GM21526 (cell line): Measurements from ENCODE around the gene FHL3.
A peak's percentile ranks its signal among the peaks of the same experiment; 100 is the strongest.
"Not testable (repeated sequence)": the region's sequence is repeated elsewhere in the genome, so short reads cannot be mapped to it uniquely, and the experiment has no call there.

Experiments used
- ATAC-seq: cut with Tn5 transposase; IDR thresholded peaks from one replicate; pipeline ENCODE4 v1.9.1; 2021; ENCODE audit warnings: moderate library complexity; ENCODE audit not compliant: unreplicated experiment, low FRiP score

The FHL3 gene

DNA sequence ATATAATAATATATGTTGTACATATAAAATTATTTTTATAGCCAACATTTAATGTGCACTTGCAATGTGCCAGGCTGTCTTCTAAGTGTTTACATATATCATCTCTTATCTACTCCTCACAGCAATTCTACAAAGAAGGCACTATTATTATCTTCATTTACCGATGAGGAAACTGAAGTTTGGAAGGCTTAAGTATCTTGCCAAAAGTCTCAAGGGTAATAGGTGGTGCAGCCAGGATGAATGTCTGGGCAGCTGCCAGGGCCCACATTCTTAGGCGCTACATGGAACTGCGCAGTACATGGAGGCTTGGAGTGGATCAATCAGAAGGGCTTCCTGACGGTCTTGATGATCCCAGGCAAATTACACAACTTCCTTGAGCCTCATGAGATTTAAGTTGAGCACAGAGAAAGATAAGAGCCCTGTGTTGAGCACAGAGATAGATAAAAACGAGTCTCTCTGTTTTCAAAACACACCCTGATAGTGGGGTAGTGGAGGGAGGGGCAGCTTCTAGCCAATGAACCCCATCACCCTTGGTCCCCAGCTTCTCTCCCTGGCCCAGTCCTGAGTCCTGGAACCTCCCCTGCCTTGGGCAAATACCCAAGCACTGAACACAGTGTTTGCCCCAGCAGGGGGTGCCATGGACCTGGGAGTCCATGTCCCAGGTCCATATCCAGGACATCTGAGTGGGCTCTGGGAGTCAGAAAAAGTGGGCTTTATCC, 32.1 kb upstream of the FHL3 start:
- no peak for ATAC-seq

DNA sequence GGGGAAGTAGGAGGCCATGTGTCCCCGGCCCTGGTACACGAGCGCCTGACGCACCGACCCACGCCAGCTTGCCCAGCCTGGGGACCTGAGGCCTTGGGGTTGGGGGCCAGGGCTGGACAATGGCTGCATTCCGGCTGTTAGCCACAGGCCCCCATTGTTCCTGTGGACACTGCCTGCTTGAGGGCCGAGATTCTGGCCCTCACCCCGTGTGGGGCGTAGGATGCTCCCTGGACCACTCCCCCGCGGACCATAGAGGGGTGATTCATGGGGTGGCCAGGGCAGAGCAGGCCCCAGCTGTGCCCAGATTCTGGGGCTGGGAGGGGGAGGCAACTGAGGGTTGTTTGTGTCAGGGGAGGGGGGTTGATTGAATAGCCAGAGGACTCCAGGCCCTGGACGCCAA, 29.6 kb upstream of the FHL3 start:
- no peak for ATAC-seq

DNA sequence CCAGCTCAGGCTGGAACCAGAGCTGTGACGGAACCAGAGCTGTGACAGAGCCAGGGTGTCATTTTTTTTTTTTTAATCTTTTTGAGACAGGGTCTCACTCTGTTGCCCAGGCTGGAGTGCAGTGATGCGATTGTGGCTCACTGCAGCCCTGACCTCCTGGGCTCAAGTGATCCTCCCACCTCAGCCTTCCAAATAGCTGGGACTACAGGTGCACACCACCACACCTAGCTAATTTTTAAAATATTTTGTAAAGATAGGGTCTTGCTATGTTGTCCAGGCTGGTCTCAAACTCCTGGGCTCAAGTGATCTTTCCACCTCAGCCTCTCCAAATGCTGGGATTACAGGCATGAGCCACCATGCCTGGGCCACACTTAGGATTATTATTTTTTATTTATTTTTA, 27.7 kb upstream of the FHL3 start:
- ATAC-seq = not testable (repeated sequence)

DNA sequence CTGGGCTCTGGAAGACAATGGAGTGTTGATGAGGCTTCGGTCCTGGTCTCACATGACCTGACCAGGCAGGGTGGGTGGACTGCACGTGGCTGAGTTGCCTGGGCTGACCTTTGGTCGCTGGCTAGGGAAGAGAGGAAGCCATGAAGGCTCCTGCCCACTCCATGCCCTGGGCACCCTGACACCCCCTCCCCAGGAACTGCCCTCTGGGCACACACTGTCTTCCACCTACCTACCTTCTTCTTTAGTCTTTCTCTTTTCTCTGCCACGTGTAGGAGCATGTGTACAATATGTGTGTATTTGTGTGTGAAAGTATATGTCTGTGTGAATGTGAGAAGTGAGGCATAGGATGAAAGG, 26.2 kb upstream of the FHL3 start:
- no peak for ATAC-seq

DNA sequence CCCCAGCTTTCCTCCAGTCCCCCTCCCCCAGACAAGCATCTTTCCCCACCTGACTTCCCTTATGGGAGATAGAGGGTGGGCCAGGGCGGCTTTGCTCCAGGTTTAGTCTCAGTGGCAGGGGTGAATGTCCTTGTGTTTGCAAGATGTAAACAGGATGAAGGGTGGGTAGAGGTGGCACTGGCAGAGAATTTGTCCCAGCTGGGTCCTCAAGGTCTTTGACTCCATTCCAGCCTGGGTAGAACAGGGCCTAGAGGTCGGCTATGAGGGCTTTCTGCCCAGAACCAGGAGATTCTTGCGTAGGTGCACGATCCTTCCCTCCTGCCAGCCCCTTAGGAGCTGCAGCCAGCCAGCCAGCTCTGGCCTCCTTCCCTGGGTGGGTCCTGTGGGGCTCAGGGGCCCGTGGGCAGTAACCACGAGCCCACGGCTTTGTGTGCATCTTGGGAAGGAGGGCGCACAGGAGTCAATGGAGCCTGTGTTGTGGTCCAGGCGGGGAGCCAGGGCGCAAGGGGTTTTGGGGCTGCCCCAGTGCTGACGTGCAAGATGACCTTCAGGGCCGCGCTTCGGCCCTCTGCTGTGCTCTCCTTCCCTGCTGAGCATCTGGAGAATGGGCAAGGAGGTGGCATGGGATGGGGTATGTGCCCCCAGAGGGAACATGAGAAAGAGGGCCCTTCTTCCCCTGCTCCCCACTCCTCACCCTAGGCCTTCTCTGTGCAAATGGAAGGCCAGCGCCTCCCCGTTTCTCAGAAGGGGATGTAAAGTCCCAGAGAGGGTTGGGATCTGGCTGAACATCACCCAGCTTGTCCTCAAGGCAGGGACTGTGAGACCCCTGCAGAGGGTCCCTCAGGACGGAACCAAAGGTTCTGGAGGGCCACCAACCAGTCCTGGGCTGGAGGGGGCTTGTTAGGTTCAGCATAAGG, 25.5 kb upstream of the FHL3 start:
- ATAC-seq = no peak

DNA sequence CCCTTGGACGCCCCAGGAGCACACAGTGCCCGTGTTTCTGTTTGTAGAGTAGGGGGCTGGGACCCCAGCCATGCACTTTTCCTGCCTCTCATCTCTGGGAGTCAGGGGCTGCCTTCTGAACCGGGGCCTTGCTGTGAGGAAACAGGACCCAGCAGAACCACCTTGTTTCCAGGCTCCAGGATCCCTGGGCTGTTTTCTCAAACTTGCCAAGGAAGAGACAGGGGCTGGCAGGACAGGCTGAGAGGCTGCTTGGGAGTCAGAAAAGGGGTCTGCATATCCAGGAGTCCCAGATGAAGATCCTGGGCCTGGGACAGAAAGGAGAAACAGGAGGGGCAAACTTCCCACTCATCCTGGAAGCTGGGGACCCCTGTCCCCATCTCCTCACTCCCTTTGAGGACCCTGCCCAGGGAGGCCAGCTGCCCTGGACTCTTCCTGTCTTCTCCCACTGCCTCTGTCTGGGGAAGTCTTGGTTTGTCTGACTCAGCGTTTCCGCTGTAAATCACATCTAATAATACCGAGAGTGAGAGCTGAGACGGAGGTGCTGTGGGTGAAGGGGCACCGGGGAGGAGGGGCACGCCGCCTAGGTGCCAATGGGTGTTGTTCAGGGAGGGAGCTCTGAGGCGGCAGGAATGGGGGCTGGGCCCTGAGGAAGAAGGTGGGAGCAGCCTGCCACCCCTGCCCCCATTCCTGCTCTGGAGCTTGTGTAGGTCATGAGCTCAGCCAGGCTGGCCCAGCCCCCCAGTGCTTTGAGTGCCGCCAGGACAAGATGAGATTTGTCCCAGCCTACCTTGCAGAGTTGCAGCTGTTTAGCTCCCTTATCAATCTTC, 24.6 kb upstream of the FHL3 start:
- no peak for ATAC-seq

DNA sequence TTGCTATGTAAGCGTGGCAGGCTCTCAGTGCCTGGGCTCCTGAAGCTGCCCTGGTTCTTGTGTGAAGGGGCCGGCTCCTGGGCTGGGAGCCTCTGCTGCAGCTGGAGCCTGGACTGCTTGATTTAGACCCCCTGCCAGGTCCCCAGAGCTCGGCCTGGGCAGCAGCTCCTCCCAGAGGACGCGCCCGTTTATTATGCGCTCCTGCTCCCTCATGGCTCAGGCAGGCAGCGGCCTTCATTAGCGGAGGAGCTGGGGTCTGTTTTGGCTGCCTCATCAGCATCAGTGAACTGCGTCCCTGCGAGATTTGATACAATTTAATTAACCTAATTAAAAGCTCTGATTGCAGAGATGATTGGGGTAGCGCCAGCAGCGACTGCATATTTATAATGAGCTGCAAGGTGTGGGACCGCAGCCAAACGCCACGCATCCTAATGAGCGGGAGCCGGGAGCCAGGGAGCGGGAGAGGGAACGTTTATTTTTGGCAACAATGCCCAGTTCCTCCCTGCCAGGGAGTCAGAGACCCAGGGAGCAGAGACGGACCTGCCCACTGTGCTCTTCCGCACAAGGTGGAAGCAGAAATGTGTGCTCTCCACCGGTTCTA, 23.9 kb upstream of the FHL3 start:
- no peak for ATAC-seq

DNA sequence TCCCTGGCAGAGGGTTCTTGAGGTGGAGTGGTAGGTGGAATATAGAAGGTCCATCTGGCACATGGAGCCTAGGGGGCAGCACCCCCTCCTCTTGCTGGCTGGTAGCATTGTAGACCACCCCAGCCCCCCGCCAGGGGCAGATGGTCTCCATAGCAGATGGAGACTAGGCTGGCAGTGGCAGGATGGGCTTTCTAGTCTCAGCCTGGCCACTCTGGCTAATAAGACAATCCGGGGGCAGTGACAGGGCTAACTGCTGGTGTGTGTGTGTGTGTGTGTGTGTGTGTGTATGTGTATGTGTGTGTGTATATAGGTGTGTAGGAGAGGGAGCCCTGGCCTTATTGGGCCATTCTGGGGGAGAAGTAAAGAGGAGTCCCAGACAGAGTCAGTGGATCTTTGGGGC, 23.4 kb upstream of the FHL3 start:
- ATAC-seq = peak; percentile 14

DNA sequence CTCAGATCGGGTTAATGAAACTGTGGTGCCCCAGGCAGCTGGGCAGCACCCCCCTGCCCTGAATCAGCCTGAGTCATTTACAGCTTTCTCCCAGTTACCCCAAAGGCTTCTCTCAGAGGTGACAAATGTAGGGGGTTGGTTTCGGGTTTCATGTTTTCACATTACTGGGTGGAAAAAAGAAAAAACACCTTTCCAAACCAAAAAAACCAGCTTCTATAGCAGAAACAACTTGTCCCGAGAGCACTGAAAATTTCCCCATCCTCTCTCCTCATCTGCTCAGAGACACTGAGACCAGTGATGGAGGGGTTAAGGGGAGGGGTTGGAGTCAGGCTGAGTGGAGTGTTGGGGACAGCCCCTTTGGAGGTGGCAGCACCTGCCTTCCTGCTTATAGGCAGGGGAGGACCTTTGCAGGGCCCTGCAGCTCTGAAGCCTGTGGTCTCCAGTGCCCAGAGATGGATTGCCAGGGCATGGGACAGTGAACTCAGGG, 22.8 kb upstream of the FHL3 start:
- ATAC-seq = peak; percentile 54

DNA sequence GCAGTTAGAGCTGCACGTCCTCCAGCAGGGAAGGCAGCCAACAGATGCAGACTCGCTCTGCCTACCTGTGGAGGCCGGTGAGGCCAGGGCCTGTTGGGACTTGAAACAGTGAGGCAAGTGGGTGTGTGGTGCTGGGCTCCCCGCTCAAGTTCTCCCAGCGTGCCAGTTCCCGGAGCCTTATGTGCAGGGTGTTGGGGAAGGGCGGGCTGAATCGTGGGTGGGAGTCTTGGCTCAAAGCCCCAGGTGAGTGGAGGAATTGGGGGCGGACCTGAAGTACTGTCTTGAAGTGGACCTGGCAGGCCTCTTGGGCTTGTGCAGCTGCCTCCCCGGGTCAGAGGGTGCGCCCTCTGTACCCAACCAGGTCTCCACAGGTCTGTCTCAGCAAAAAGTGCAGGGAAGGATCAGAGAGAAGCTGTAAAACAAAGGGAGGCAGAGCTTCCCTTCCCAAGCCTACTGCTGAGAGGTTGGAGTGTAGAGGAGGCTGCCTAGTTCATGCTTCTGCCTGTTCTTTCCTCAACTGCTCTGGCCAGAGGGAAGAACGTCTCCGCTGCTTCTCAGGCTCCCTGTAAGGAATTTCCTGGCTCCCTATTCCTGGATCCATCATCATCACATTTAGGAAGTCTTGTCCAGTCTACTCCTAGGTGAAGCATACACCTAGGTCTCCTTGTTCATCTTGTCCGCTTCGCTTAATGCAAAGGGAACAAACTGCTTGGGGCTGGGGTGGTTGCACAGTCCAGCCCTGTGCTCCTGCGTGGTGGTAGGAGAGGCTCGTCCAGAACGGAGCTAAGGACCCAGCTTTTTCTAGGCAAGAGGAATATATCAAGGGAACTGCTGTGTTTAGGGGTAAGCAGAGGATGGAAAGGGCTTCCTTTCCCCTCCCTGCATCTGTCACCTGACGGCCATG, 22.1 kb upstream of the FHL3 start:
- no peak for ATAC-seq

DNA sequence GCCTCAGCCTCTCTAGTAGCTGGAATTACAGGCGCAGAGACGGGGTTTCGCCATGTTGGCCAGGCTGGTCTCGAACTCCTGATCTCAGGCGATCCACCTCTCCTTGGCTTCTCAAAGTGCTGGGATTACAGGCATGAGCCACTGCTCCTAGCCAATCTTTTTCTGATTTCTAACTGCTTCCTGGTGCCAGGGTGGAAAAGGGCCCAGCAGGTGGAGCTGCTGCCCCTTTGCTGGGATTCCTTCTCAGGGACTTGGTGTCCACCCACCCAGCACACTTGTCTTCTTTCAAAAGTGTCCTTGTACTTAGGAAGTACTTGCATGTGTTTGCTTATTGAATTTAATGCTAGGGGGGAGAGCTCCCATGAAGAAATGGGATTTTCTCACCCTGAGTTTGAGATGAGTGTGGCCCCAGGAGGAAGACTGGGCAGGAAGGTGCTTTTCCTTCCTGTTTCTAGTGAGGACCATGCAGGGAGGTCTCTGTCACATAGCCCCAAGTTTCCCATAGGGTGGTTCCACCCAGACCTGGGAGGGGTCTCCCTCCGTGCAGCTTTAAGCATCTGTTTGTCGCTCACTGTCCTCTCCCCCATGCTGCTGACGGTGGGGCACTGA, 21.4 kb upstream of the FHL3 start:
- no peak for ATAC-seq

DNA sequence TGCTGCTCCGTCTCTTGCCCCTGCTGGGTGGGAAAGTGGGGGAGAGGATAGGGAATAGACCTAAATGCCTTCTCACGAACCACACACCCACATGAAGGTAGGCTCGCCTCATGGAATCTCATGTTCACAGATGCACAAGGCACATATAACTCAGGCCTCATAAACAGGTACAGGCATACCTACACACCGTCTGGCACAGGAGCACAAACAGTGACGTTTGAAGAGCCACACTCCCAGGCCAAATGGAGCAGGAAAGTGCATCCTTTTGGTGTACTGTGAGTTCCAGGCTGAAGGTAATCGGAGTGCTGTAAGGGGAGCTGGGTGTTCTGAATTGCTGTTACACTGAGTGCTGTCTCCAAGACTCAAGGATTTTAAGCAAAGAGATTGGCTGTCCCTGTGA, 20.4 kb upstream of the FHL3 start:
- no peak for ATAC-seq

DNA sequence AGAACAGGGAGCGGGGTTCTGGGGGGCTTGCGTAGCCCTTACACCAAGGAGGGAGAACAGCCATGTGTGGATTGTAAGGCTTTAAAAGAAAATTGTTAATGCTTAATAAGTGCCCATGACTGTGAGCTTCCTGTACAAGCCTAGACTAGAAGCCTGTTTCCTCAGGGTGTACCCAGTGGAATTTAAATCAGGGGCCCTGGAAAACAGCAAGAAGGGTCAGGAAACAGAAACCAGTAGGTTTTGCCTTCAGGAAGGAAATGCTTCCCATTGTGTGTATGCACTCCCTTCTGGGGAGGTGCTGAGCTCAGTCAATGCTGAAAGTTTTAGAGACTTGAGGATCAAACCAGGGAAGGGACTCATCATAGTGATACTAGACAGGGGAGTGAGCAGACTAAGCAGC, 19.9 kb upstream of the FHL3 start:
- ATAC-seq = no peak

DNA sequence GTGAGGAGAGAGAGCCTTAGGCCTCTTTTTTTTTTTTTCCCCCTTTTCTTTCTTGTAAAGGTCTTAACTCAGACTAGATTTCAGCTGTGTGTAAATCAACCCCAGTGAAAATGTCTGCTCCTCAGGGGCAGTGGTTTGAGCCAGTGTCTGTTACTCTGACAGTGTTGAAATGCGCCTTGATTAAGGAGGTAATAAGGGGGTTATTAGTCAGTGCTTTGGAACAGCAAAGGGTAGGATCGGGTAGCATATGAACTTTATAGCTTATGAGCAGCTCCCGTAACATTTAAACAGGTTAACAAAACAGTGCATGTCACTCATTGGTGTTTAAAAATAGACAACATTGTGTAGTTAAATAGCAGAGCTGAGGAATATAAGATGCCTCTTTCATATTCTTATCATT, 17.5 kb upstream of the FHL3 start:
- no peak for ATAC-seq

DNA sequence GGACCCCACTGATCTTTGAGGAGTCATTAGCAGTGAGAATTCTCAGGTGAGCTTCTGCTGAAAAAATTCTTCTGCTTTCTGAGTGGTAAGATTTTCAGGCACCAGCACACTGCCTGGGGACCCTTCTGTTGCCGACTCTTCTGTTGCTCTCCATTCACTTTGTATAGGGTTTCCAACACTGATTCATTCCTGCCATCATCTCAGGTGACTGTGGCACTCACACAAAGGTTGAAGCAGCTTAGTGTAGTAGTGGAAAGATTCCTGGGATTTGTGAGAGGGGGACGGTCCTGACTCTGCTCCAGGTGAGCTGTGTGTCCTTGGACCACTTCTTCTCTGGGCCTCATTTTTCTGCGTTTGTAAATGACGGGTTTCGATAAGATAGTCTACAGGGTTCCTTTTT, 16.7 kb upstream of the FHL3 start:
- ATAC-seq = no peak

DNA sequence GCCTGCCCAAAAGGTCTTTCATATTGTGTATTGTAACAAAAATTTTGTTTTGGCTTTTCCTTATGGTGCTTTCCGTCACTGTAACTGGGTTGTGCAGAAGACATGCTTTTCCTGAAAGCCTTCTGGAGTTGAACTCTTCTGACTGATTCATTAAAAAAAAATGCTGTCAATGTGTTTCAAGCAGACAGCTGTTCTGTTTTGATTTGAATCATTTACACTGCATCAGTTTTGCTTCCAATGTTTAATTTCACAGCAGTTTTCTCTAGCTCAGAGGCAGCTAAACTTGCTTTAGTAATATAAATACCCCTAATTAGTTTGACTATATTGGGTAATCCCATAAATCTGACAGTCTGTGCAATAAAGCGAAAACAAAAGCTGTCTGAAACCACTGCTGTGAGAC, 15.1 kb upstream of the FHL3 start:
- no peak for ATAC-seq

DNA sequence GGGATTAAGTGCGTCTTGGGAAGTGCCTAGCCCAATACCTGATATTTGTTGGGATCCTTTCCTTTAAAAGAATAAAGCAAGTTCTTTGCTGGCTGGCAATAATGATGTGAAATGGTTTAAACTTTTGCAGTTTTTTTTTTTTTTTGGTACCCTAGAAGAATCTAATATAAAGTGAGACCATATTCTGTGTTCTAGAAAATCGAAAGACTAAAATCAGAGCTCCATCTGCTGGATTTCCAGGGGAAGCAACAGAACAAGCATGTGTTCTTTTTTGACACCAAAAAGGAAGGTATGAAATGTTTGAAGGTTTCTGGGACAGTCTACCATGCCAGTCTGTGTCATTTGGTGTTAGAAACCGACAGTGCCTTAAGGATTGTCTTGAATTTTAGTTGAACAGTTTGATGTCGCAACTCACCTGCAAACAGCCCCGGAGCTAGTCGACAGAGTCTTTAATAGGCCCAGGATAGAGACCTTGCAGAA, 13.6 kb upstream of the FHL3 start:
- ATAC-seq = no peak

DNA sequence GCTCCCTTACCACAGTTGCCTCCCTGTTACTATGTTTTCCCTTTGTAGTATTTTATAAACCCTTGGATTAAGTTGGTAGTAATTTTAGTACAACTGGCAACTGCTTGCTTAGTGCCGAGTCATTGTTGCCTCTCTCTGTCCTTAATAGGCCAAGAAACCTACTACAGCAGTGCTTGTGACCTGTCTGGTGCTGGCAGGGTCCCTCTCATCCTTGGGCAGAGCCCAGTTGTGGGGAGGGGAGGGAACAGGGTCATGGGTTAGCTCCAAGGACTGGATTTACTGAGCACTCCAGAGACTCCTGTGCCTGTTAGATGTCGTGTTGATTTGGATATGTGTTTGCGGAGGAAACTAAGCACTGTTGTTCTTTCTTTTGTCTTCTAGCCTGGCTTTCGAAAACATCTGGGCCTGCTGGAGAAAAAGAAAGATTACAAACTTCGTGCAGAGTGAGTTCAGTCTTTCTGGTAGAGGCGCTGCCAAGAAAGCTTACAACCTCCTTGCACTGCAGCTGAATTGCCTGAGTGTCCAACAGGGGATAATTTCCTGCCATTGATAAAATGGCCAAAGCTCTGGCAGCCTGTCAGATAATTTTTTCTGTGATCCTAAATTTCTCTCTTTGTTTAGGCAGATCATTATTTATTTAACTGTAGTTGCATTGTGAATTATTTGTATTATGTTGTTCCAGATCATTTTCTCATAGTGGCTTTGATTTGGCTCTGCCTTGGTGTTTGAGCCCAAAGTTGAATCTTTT, 10.8 kb upstream of the FHL3 start:
- ATAC-seq = no peak
